ENCODE measurements around the gene GDF9. TPM values are rescaled to one million over a fixed set of nuclear protein-coding genes. Genes with fewer than 3 reads are reported as not detected.

Gene GDF9
- total RNA-seq, 1 experiment from 2014 or later: not detected

GRCh38 chr5:132889501-132889900 lies 23.2 kb upstream of the GDF9 start:
- intact Hi-C loops (cut with micrococcal nuclease): no loop called here
- no peak overlapping the region for H3K4me3 ChIP-seq (ENCODE audit: low read length)
- H3K9ac ChIP-seq (ENCODE audit: low read length): no peak overlapping the region
- no peak overlapping the region for H3K4me2 ChIP-seq (ENCODE audit: low read length)
- POLR2A ChIA-PET (ENCODE audit: unreplicated experiment): no interaction called here
- H3F3A ChIP-seq (ENCODE audit: low read length, unreplicated experiment): no peaks in the 10 kb centered on the region
- H3K9me2 ChIP-seq (replicated peaks; ENCODE audit: low read length): no peaks in the 10 kb centered on the region
- DNase-seq (no peak), ATAC-seq (no peak)
- no peak for TF ChIP-seq EZH2 (IDR thresholded peaks at IDR 0.05; ENCODE audit: low read length, unreplicated experiment)
- TF ChIP-seq CTCF (conservative IDR thresholded peaks at IDR 0.05; ENCODE audit: low read depth, low read length): no peak
- TF ChIP-seq EZH2phosphoT487 (IDR thresholded peaks at IDR 0.05; ENCODE audit: borderline replicate concordance, low read length): no peak
- H4K20me1 ChIP-seq (ENCODE audit: low read length): no peaks in the 10 kb centered on the region
- CTCF ChIA-PET: no interaction called here
- no peaks in the 10 kb centered on the region for H3K27me3 ChIP-seq (ENCODE audit: low read length)
- H3K79me2 ChIP-seq (ENCODE audit: low read length): no peaks in the 10 kb centered on the region
- BruUV-seq (replicated peaks): no TSS peak
- no peaks in the 10 kb centered on the region for H3K9me3 ChIP-seq (ENCODE audit: low read length)
- no peak overlapping the region for H3K27ac ChIP-seq (ENCODE audit: low read length)
- no peaks in the 10 kb centered on the region for H3K4me1 ChIP-seq (ENCODE audit: insufficient read depth, low read length)
- peaks cover 49% of the 10 kb centered on the region for H3K36me3 ChIP-seq (ENCODE audit: low read depth, low read length)
- no peak overlapping the region for H2AFZ ChIP-seq (ENCODE audit: low read length)

- Histone ChIP-seq H3K4me3 (ENCODE audit: low read length) (no peak overlapping the region), H3K4me1 (ENCODE audit: insufficient read depth, low read length) (no peaks in the 10 kb centered on the region), H3K79me2 (ENCODE audit: low read length) (no peaks in the 10 kb centered on the region), H3K9ac (ENCODE audit: low read length) (no peak overlapping the region), H4K20me1 (ENCODE audit: low read length) (no peaks in the 10 kb centered on the region), H3F3A (ENCODE audit: low read length, unreplicated experiment) (no peaks in the 10 kb centered on the region), H3K36me3 (ENCODE audit: low read depth, low read length) (peaks cover 43% of the 10 kb centered on the region), H3K9me3 (ENCODE audit: low read length) (no peaks in the 10 kb centered on the region), H3K4me2 (ENCODE audit: low read length) (no peak overlapping the region), H3K9me2 (replicated peaks; ENCODE audit: low read length) (no peaks in the 10 kb centered on the region), H3K27me3 (ENCODE audit: low read length) (no peaks in the 10 kb centered on the region), H2AFZ (ENCODE audit: low read length) (no peak overlapping the region), H3K27ac (ENCODE audit: low read length) (no peak overlapping the region)
- intact Hi-C loops (cut with micrococcal nuclease): no loop called here
- POLR2A ChIA-PET (ENCODE audit: unreplicated experiment): no interaction called here
- DNase-seq (no peak), ATAC-seq (no peak)
- BruUV-seq (replicated peaks): no TSS peak
- TF ChIP-seq EZH2 (IDR thresholded peaks at IDR 0.05; ENCODE audit: low read length, unreplicated experiment): no peak
- no peak for TF ChIP-seq EZH2phosphoT487 (IDR thresholded peaks at IDR 0.05; ENCODE audit: borderline replicate concordance, low read length)
- no peak for TF ChIP-seq CTCF (conservative IDR thresholded peaks at IDR 0.05; ENCODE audit: low read depth, low read length)
- CTCF ChIA-PET: no interaction called here
Measured at GRCh38 chr5:132887283-132887682, 21.0 kb upstream of the GDF9 start.

GRCh38 chr5:132886064-132886823 lies 20.0 kb upstream of the GDF9 start:
- Histone ChIP-seq H2AFZ (ENCODE audit: low read length) (no peak overlapping the region), H3K9me2 (replicated peaks; ENCODE audit: low read length) (no peaks in the 10 kb centered on the region), H3K27me3 (ENCODE audit: low read length) (no peaks in the 10 kb centered on the region), H3K79me2 (ENCODE audit: low read length) (no peaks in the 10 kb centered on the region), H3F3A (ENCODE audit: low read length, unreplicated experiment) (no peaks in the 10 kb centered on the region), H3K9me3 (ENCODE audit: low read length) (no peaks in the 10 kb centered on the region), H3K27ac (ENCODE audit: low read length) (no peak overlapping the region), H3K4me2 (ENCODE audit: low read length) (no peak overlapping the region), H3K4me1 (ENCODE audit: insufficient read depth, low read length) (no peaks in the 10 kb centered on the region), H3K36me3 (ENCODE audit: low read depth, low read length) (peaks cover 41% of the 10 kb centered on the region), H4K20me1 (ENCODE audit: low read length) (no peaks in the 10 kb centered on the region), H3K4me3 (ENCODE audit: low read length) (no peak overlapping the region), H3K9ac (ENCODE audit: low read length) (no peak overlapping the region)
- no TSS peak for BruUV-seq (replicated peaks)
- TF ChIP-seq EZH2 (IDR thresholded peaks at IDR 0.05; ENCODE audit: low read length, unreplicated experiment) (no peak), EZH2phosphoT487 (IDR thresholded peaks at IDR 0.05; ENCODE audit: borderline replicate concordance, low read length) (no peak), CTCF (conservative IDR thresholded peaks at IDR 0.05; ENCODE audit: low read depth, low read length) (no peak)
- CTCF ChIA-PET: no interaction called here
- POLR2A ChIA-PET (ENCODE audit: unreplicated experiment): no interaction called here
- intact Hi-C loops (cut with micrococcal nuclease): no loop called here
- ATAC-seq: no peak
- DNase-seq: no peak
